GM21786 (cell line): ENCODE results near the gene RASSF5.
A peak's percentile ranks its signal among the peaks of the same experiment; 100 is the strongest.
"Not testable (repeated sequence)": the region's sequence is repeated elsewhere in the genome, so short reads cannot be mapped to it uniquely, and the experiment has no call there.

Experiments
- ATAC-seq: cut with Tn5 transposase; IDR thresholded peaks from one replicate; pipeline ENCODE4 v1.9.1; 2021; ENCODE audit not compliant: unreplicated experiment

RASSF5 gene

GRCh38 chr1:206626396-206626795 lies 119.1 kb downstream of the RASSF5 start:
- not testable (repeated sequence) for ATAC-seq

DNA sequence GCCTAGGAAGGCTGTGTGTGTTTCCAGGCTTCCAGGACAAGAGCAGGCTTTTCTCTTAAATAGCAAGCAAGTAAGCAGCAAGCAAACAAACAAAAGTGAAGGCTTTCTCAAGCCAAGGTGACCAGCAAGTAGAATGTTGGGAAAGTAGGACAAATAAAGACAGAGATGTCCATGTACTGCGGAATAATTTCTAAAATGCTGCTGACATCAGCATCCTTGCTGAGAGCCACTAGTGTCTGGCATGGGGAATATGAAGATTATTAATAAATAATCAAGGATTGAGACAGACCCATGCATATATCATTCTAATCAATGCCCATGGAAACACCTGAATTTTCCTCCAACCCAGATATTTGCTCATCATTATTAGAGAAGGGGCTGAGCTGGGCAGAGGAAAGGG lies 121.6 kb downstream of the RASSF5 start:
- ATAC-seq = no peak

- no peak for ATAC-seq
Observed at GRCh38 chr1:206631085-206631509, 123.8 kb downstream of the RASSF5 start.

GRCh38 chr1:206633708-206634121 lies 126.4 kb downstream of the RASSF5 start:
- no peak for ATAC-seq

DNA sequence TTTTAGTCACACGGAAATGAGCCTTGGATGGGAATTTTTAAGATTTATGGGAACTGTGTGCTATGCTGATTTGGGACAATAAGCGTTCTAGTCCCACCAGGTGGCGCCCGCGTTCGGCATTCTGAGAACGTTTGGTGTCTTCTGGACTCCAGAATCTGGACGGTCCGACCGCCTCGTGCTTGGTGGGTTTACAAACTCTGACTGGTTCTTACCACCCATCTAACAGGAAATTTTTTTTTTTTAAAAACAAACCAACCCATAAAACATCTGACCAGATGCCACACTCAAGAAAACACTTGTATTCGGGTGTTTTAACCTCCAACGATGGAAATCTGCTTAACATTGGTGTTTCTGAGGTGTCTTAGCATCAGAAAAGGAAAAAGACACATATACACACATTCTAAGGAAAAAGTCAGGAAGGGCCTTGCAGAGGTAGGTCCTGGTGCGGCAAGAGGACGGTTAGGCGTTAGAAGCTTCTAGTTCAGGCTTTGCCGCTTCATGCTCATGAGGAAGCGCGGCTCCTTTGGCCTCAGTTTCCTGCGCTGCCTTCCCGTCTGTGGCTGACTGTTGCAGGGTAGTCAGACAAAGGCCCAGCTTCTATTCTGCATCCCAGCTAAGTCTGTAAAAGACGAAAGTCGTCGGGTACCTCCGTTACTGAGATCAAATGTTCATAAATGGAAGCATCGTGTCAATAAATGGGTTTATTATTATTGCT lies 127.2 kb downstream of the RASSF5 start:
- no peak for ATAC-seq

DNA sequence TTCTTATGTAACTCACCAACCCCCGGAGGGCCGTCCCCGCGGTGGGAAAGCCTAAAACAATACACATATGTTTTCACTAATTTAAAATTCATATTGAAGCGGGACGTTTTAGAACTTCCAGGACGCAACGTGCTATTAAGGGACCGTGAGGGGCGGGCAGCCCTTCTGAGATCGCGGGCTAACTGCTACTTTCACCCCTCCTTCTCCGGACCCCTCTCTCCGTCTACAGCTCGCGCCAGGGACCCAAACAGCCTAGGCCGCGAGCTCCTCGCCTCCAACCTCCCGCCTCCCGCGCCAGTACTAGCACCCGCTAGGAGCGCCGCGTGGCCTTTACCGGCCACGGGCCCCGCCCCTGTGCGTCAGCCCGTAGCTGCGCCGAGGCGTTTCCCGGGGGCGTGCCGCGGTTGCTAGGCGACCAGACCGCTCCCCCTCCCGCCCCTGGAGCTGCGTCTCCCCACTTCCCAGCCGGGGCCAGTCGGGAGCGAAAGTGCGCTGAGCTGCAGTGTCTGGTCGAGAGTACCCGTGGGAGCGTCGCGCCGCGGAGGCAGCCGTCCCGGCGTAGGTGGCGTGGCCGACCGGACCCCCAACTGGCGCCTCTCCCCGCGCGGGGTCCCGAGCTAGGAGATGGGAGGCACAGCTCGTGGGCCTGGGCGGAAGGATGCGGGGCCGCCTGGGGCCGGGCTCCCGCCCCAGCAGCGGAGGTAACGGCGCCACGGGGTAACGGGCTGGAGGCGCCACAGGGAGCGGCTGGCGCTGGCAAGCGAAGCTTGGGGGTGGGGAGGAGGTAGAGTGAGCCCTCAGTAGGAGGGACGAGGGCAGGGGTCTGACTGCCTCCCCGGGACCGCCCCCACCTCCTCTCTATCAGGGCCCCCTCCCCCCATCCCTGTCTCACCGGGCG lies 128.0 kb downstream of the RASSF5 start, which contains the start of gene DYRK3:
DYRK3 (plus strand) TSS at position 457 of the 898 bp plus-strand sequence; CDS start at position 625, 168 bp downstream.
- ATAC-seq = peak; percentile 85

- no peak for ATAC-seq
Observed at GRCh38 chr1:206635978-206636345, 128.6 kb downstream of the RASSF5 start.

DNA sequence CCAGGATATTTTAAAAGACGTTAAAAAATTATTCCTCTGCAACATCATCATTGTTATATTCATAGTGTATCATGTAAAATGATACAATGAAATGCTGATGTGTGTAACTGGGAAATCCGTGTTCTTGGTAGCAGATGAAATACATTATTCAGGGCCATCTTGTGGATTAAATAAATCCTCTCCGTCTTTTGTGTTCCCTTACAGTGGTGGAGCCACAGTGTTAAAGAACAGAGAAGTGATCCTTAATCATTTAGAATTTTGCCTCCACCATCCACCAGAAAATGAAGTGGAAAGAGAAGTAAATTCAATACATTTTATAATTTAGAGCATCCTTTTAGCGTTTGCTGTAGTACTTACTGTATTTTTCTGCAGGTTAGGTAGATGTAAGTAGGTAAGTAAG lies 129.3 kb downstream of the RASSF5 start:
- ATAC-seq = no peak

GRCh38 chr1:206637605-206638004 lies 130.3 kb downstream of the RASSF5 start:
- ATAC-seq = no peak
